Stimulated activated CD4-positive, alpha-beta T cell treated with anti-CD3 and anti-CD28 coated beads, Interleukin-4, amount 100 ng/mL, for 1 hour (primary cell): ENCODE measurements around the gene C3orf20.
"Not testable (repeated sequence)": the region's sequence is repeated elsewhere in the genome, so short reads cannot be mapped to it uniquely, and the experiment has no call there.

Experiments
- DNase-seq: peaks from one replicate; pipeline ENCODE4 v3.0.0-alpha.2; 2020

The C3orf20 gene

DNA sequence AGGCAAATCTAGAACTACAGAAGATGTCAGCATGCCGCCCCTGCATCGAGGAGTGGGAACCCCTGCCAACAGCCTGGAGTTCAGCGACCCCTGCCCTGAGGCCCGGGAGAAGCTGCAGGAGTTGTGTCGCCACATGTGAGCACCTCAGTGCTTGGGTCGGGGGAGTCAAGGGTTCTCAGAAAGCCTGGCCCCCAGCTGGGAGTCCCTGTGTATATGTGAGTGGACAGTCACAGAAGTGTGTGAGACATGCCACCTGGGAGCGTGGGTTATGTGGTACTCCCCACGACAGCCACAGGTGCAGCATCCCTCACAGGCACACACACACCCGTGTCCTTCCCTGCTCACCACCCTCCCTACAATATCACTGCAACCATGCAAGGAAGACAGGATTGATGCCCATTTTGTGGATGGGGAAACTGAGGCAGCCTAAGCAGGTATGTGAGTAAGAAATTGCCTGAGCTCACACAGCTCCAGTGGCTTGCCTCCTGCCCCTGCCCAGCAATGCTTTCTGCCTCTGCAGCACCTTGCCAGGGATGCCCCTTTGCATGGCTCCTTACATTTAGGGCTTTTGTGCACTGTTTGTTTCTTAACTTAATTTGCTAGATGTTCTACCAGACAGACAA is 28.3 kb downstream of the C3orf20 start:
- DNase-seq: no peak

DNA sequence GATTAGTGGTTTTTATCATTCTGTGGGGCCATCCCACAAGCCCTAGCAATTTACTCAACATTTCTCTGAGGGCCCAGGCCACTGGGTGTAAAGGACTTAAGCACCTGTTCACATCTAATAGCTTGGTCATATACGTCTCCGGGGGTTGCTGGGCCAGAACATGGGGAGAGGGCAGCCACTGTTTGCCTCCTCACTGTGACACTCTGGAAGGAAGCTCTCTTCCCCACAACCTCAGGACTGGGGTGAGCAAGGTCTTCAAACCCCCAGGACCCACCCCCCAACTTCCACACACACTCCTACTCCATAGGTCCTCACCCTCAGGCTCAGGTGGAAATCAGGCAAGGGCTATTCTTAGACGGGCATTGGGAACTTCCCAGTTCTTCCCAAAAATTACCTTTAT is 28.9 kb downstream of the C3orf20 start:
- DNase-seq: no peak

DNA sequence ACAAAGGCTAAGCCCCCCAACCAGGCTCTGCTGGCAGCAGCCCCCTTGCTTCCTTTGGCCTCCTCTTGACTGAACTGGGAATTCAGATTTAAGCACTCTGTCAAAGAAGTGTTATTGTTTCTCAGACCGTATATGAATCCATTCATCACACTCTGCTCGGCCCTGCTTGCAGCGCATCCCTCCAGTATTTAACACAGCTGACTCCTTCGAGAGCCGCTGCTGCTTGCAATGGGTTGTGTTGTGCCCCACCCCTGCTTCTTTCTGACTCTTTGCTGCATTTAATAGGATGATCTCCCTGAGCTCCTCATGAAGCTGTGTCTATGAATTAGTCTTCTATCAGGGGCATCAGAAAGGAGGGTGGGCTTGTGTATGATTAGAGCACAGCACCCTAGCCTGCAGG is 31.2 kb downstream of the C3orf20 start:
- no peak for DNase-seq

DNA sequence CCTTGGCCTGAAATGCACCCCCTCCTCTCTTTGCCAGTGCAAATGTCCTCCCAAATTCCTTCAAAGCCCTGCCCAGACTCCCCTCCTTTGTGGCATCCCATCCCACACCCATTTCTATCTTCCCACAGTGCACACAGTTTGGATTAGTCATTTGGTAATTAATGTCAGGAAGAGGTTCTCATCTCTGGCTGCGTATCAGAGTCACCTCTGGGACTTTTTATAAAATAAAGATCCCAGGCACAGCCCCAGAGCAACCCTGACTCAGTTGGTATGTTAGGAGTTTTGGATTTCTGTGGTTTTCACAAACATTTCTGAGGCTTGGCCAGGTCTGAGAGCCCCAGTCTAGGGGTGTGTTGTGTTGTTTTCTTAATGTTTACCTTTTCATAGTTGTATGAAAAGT is 41.6 kb downstream of the C3orf20 start:
- DNase-seq: no peak

DNA sequence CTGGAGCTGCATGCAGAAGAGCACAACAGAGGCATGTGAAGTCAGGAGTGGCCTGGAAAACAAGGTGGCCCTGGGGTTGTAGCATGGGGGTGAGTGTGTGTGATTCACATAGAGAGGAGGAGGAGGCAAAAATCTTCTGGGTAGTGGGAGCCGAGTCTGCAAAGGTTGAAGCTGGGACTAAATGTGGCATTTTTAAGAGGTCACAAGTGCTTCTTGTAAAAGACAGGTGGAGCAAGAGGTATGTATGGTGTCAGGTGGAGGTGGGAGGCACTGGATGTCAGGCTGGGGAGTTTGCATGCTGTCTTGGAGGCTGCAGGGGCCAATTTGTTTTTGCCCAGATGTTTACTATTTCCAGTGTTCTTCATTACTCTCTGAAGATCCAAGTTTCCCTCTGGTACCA is 42.4 kb downstream of the C3orf20 start:
- DNase-seq: no peak

DNA sequence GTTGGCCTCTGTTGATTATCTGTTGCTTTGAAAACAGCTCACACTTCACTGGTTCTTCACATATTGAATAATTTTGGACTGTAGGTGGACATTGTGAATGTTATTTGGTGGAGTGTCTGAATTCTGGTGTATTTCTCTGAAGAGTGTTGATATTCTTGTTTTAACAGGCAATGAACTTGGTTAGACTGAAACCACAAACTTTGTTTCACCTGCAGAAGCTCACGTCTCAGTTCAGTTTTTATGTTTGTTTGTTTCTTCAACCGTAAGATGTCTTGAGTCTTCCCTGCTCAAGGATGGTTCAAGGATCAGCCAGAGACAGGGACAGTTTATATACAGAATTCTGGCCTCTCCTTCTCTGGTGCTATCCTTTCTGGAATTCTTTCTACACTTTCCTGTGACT is 43.6 kb downstream of the C3orf20 start:
- no peak for DNase-seq

DNA sequence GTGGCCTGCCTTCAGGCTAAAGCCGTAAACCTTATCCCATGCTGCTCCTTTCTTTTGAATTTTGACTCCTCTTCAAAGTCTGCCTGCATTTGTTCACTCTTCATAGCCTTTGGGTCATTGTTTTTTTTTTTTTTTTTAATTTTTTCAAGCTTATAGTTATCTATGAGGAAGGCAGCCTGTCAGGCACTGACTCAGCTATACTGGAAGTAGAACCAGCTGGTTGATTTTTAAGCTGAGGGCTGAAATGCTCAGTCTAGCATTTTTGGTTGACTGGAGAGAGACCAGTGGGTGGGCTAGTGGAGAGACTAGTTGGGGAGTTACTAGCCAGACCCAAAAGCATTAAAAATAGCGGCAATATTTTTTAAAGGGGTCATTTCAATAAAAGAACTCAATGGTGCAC is 44.1 kb downstream of the C3orf20 start:
- no peak for DNase-seq

DNA sequence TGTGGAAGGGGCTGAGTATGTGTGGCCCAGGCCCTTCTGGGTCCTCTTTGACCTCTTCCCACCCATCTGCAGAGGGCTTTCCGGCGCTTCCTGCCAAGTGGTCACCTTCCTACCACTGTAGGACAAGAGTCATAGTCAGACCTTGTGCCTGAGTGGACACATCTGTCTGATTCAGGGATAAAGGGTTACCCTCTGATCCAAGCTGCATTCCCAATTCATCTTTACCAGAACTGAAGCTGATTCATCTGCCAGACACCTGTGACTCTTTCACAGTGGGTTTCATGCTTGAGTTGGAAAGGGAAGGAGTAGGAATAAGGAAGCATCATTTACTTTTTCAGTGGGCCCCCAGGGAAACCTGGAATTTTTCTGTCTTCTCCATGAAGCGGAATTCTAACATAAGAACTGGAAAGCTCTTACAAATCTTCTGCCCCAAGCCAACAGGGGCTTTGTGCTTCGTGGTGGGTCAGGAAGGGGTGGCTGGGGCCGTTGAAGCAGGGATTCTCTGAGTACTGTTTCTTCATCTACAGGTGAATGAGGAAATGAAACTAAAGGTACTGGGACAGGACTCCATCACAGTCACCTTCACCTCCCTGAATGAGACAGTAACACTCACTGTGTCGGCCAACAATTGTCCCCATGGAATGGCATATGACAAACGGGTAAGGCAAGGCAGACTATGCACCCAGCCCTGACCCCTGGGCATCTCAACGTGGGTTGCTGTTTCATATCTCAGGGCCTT is 46.4 kb downstream of the C3orf20 start:
- DNase-seq: no peak

DNA sequence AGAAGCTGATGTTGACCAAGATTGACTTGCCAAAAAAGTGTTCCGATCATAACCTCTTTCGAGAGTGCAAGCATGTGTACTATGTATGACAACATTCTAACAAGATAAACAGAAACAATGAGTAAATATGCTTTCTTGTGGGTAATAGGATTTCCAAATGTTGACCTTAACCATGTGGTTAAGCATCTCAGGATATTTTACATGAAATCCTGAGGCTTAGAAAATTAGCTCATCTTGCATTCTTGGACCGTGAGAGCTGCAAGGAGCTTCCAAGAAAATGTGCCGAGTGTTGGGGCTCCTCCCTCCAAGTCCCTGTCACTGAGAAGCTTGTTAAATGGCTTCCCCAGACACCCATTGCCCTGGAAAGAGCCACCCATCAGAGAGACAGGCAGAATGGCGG is 50.1 kb downstream of the C3orf20 start:
- no peak for DNase-seq

DNA sequence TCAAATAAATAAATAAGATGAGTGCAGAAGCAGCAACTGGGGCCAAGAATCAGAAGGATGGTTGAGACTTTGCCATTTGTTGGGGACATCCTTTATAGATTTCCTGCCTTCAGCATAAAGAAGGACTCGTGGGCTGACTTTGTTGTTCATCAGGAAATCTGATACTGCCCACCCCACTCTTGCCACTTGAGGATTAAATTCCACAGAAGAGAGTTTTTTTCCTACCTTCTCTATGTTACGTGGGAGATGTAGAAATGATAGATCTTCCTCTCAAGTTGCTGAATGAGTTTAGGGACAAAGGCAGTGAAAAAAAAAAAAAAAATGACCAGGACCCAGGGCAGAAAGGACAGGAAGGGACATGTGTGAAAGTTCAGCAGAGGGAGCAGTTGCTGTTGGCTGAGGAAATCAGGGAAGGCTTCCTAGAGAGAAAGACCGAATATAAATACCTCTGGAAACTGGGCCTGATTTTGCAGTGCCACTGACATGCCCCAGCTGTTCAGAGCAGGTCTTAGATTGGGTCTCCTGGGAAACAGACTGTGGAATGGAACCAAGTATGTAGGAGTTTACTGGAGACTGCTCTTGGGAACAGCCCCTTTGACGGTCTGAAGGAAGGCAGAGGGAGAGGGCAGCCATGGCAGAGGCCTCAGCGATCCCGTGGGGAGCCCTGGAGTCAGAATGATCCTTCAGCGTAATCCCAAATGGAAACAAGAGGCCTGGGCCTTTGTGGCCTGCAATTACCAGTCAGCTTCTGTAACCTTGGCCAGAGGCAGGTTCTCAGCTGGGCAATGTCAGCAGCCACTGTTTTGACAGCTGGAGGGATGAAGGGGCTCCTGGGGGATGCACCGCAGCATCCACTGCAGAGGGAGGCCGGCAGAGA is 50.9 kb downstream of the C3orf20 start:
- DNase-seq: no peak

DNA sequence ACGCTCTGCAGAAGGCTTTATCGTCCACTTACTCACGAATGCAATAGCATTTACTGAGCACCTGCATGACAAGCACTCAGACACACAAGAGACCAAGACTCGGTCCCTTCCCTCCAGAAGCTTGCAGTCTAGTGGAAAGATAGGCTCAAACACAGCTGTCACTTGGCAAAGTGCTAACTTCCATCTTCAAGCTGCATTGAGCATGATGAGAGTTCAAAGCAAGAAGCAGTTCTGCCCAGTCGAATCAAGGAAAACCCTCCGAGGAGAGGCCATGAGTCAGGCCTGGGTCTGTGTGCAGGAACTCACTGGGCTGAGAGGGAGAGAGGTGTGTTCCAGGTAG is 51.5 kb downstream of the C3orf20 start:
- no peak for DNase-seq

DNA sequence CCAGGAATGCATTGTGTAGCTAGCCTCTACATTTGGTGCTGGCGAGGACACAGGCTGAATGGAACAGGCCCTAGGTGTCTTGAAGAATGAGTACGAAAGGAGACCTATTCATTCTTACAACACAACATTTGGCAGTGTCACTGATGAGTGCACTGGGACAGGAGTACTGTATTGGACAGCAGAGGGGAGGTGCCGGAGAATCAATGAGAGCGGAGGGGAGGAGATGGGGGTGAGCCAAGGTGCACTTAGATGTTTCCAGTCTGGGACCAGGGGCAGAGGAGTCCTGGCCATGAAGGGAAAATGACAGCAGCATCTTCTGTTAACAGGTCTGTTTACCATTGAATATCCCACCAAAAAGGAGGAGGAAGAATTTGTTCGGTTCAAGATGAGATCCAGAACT is 53.2 kb downstream of the C3orf20 start:
- DNase-seq: no peak

DNA sequence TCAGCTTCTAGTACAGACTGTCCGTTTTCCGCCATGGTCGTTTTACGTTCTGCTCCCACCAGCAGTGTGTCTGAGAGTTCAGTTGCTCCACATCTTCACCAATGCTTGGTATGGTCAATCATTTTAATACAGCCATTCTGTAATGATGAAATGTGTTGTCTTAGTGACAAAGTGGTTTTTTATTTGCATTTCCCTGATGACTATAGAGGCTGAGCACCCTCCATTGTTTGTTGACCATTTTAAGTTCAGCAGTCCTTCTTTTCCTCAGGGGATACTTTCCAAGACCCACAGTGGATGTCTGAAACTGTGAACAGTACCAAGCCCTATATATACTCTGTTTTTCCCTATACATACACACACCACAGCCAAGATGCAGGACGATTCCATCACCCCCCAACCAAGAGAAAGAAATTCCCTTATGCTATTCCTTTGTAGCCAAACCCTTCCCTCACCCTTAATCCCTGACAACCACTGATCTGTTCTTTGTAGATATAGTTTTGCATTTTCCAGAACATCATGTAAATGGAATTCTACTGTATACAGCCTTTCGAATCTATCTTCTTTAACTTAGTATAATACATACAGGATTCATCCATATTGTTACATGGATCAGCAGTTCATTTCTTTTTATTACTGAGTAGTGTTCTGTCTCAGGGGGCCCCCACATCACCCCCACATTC is 55.9 kb downstream of the C3orf20 start:
- no peak for DNase-seq

DNA sequence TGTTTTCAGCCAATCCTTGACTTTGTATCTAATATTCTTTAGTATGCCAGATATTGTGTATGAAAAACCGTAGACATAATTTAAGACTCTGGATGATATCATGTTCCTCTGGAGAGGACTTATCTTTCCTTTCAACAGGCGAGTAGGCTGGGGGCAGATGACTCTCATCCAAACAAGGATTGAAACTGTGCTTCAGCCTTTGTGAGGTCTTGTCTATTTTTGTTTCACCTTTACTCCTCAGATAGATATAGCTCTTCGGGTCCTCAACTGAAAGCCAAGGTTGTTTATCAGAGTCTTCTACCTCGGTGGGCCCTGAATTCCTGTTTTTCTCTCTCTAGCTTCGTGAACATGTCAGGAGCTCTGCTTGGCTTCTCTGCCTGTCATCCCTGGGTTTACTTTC is 66.0 kb downstream of the C3orf20 start:
- DNase-seq: no peak

DNA sequence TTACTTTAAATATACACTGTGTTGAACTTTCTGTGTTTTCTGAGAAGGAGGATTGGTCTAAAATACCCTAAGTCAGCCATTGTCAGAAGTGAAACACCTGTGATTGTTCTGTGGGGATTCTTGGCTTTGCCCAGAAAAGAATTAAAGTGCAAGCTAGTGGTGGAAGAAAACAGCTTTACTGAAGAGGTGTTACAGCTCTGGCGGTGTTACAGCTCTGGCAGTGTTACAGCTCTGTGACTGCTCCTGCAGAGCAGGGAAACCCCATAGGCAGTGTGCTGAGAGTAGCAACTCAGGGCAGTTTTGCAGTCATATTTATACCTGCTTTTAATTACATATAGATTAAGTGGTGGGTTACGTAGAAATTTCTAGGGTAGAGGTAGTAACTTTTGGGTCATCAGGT is 66.6 kb downstream of the C3orf20 start:
- DNase-seq: no peak

DNA sequence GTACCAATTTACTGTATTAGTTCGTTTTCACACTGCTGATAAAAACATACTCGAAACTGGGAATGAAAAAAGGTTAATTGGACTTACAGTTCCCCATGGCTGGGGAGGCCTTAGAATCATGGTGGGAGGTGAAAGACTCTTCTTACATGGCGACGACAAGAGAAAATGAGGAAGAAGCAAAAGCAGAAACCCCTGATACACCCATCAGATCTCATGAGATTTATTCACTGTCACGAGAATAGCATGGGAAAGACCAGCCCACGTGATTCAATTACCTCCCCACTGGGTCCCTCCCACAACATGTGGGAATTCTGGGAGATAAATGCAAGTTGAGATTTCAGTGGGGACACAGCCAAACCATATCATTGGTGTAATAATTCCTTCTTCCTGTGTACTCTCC is 69.6 kb downstream of the C3orf20 start:
- DNase-seq: no peak

DNA sequence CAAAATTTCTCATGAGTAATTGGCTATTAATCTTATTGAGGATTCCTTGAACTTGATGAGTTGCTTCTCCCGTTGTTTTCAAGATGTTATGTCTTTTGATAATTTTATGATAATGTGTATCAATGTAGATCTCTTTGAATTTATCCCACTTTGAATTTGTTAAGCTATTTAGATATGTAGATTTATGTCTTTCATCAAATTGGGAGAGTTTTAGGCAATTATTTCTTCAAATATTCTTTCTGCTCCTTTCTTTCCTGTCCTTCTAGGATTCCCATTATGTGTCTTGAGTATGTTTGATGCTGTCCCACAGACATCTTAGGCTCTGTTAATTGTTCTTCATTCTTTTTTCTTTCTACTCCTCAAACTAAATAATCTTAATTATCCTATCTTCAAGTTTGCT is 75.7 kb downstream of the C3orf20 start:
- no peak for DNase-seq

DNA sequence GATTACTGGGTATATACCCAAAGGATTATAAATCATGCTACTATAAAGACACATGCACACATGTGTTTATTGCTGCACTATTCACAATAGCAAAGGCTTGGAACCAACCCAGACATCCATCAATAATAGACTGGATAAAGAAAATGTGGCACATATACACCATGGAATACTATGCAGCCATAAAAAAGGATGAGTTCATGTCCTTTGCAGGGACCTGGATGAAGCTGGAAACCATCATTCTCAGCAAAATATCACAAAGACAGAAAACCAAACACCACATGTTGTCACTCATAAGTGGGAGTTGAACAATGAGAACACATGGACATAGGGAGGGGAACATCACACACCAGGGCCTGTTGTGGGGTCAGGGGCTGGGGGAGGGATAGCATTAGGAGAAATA is 78.0 kb downstream of the C3orf20 start:
- DNase-seq: not testable (repeated sequence)

DNA sequence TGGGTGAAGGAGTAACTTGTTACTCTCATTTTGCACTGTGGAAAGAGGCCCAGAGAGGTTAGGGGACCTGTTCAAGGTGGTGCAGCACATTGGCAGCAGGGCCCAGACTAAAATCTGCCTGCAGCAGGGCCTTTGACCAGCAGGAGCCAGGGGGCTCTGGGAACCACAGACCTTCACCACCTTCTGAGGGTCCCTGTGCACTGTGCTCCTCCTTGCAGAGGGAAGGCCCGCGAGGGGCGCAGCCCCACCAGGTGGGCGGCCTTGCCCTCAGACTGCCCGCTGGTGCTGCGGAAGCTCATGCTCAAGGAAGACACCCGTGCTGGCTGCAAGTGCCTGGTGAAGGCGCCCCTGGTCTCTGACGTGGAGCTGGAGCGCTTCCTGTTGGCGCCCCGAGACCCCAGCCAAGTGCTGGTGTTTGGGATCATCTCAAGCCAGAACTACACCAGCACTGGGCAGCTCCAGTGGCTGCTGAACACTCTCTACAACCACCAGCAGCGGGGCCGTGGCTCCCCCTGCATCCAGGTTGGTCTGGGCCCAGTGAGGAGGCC is 82.3 kb downstream of the C3orf20 start:
- no peak for DNase-seq

DNA sequence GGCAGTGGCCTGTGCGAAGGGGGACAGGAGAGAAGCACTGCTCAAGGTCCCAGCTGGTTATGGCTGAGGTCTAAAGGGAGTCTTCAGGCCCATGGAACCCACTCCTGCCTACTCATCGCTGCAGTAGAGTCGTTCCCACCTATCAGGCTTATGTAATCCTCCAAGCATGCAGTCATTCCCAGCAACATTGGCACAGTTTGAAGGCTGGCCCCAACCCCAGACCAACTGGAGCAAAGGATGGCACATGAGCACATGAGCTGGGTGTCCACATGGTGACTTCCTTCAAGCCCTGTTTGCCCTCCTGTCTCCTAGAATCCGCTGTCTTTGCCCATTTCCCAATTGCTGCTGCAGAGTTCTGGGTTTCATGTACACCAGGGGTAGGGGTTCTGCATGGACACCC is 83.4 kb downstream of the C3orf20 start:
- DNase-seq: no peak

DNA sequence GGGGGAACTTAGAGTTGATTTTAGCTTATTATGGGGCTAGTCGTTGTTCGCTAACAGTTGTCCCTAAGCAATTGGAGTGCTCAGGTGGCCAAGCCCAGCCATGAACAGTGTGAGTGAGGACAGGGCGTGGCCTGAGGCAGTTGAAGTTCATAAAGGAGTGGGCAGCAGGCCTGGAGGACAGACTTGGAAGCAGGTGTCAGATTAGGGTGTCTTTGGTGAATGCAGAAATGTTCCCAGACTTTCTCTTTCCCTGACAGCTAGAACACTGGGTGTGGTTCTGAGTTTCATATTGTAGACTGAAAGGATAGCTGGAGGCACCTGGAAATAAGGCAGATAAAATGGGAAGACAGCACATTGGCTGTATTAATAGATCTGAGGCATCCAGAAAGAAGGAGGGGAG is 84.0 kb downstream of the C3orf20 start:
- no peak for DNase-seq

DNA sequence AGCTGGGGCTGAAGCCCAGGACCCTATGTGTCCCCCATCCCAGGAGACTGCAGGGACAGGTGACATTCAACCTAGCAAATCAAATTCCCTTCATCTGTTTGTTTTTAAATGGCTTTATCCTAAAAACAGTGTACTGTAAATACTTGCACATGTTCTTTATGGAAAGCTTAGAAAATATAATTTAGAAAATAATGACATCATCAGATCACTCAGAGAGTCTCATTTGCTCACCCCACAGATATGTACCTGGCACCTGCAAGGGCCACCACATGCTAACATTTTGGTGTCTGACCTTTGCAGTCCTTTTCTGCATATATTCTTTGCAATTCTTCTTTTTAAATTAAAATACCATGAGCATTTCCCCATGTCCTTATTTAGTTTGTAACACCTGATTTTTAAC is 85.2 kb downstream of the C3orf20 start:
- DNase-seq: no peak

DNA sequence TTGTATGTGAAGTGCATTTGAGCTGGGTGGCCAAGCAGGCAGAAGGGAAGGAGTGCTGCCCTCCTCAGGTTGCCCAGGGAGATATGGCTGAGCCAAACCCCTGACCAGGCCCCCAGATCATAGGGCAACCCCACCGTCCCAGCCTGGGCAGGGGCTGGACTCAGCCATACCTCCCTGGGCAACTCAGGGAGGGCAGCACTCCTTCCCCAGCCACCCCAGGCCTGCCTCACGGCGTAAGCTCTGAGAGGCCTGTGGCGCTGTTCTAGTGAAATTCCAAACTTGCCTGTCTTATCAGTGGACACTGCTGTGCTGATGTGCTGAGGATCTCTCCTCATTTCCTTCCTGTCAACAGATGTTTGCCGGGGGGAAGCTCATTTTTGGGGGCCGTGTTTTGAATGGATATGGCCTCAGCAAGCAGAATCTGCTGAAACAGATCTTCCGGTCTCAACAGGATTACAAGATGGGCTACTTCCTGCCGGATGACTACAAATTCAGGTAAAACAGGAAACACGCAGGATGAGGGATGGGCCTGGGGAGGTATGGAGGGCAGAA is 86.3 kb downstream of the C3orf20 start:
- no peak for DNase-seq
